ENCODE measurements around the gene UBE2M.

Gene UBE2M

GRCh38 chr19:58570770-58571574, 12.6 kb upstream of the UBE2M start:
- DNase-seq, result no peak

DNA sequence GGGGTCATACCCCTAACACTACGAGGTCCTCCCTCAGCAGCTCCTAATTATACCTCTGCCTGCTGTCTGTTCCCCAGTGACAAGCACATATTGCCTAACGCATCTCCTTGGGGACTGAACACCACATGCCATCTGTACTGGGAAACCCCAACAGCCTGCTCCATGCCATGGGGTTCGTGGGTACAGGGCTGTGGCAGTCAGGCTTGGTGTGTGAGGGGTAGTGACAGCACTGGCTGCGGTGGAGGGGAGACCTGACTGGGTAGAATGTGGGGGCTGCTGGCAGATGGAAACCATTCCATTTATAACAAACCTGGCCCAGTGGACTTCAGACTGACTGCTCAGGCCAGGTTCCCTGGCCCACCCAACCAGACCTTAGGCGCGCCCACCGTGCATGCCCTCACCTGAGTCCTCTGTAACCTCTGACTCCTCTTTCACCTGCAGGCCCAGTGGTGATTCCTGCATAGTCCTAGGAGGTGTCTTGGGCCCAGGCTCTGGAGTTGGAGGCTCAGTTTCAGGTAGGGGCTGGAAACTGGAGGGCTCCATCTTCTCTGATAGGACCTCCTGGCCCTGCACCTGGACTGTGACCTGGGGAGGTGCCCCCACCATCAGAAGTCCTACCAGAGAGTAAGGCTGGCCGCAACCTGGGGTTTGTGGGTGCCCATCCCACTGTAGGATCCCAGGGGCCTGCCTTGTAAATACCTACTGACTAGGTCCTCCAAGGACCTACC, 11.7 kb upstream of the UBE2M start:
- no peak for DNase-seq

GRCh38 chr19:58569191-58569942, 11.0 kb upstream of the UBE2M start:
- no peak for DNase-seq

- no peak for DNase-seq
These were observed 10.2 kb upstream of the UBE2M start for GRCh38 chr19:58568453-58569130.

DNA sequence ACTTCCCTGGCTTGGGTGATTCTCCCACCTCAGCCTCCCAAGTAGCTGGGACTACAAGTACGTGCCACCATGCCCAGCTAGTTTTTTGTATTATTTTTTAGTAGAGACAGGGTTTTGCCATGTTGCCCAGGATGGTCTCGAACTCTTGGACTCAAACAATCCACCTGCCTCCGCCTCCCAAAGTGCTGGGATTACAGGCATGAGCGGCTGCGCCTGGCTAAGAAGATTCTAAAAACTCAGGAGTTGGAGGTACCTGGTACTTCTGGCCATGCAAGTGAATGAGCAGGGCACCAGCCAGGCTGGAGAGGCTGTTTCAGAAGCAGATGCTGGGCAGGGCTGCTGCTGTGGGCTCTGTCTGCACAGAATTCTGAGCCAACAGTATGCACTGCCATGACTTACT, 8.6 kb upstream of the UBE2M start:
- no peak for DNase-seq

DNA sequence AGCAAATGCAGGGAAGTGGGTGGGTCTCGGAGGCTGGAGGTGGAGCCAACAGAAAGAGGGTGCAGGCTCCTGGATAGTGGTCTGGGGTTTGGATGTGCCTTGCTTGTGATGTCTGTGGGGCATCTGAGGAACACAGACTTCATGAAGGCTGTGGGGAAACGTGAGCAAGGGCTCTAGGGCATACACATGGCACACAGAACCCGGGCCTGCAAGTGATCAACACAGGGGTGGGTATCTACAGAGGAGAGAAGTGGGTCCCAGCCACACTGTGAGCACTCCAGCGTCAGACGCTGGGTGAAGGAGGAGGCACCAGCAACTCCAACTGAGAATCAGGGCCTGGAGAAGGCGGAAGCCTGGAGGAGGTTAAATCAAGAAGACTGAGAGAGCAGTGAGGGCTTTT, 5.4 kb upstream of the UBE2M start:
- no peak for DNase-seq

GRCh38 chr19:58563034-58563573, 4.7 kb upstream of the UBE2M start:
- DNase-seq, result no peak

GRCh38 chr19:58562122-58563033, 4.0 kb upstream of the UBE2M start:
- no peak for DNase-seq

DNA sequence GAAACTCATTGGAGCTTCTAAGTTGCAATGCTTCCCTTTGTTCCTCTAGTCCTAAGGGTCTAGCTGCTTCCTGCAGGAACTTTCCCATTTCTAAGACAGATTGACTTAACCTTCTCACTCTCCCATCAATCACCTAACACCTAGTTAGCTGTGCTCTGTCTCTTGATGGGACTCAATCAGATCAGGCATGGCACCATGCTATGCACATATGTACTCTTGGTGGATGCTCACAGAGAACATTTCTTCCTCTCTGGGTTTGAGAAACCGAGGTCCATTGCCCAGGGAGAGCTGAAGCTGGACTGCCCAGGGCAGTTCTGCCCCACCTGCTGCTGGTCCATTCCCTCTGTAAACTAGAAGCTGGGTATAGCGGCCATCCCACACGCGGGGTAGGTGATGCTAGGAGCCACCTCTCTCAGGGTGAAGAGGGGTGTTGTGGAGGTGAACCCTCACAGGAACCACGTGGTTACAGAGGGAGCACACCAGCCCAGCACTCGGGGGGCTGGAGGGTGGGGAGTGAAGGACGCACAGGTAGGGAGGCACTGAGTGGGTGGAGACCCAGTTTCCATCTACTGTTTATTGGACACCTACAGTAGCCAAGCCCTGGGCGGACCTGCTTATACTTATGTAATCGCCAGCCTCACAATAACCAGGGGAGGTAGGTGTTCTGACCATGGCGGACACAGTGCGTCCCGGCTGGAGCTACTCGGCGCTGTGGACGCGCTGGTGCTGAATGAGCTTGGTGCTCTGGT, 3.1 kb upstream of the UBE2M start:
- no peak for DNase-seq

- no peak for DNase-seq
These were observed 2.5 kb upstream of the UBE2M start for GRCh38 chr19:58560921-58561320.

DNA sequence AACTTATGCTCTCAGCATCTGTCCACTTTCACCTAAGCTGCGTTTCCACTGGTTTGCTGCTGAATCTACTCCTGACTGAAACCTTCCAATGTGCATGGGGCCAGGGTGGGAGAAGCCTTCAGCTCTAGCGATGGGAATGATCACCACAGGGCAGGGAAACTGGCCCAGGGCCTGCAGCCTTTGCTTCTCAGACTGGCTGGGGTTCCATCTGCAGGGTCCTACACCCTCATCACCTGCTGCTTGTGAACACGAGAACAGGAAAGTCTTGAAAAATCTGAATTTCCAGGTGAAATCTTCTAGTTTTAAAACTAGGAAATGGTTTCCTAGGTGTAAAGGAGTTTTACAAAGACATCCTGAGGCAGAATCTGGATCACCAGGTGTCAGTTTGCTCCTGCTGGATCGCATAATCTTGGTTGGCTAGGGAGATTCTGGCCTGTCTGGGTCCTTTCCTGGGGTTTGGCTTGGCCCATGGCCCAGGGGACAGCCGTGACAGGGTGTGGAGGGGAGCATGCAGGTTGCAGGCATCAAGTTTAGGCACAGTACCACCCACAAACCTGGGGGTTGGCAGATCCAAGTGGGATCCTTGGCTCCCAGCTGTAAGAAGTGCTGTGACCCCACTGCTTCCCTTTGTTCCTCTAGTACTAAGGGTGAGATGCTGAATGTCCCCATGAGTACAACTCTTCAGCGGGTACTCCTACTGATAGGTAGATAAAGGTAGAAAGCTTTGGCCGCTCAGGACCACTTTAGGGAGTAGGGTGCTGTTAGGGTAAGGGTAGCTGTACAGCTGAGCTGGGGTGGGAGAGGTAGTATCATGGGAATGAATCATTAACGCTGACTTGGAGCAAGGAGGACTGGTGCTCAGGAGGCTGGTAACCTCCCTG, 1.8 kb upstream of the UBE2M start:
- no peak for DNase-seq

DNA sequence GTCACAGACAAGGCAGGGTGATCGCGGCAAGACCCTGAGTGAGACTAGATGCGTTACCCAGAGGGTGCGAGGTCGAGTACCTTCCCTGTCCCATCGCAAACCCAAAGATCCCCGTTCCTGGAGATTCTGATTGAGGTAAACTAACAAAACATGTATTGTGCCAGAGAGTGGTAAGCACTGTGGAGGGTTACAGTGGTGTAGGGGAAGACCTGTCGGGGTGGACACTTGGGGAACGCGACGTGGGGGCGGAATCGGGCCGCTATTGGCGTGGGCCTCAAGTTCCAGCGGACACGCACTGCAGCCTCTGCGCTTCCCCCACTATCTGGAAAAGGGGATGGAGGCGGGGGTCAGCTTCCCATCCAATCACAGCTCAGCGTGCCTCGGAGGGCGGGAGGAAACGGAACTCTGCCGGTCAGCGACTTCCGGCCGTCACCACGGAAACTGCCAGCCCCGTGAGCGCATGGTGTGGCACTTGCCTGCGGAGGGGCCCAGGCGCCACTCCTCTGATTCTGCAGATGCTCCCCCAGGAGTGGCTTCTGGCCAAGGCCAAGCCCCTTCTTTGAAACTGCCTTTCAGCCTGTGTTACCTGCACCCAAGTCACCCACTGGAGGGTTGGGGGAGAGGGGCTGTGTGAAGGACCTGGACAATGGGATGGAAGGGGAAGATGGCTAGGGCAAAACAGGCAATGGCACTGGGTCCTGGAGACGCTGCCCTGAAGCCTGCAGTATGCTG, 1.0 kb upstream of the UBE2M start:
- no peak for DNase-seq

- no peak for DNase-seq
These were observed 338 bp upstream of the UBE2M start for GRCh38 chr19:58558623-58559274.

- no peak for DNase-seq
These were observed 968 bp downstream of the UBE2M start for GRCh38 chr19:58557221-58558065.

DNA sequence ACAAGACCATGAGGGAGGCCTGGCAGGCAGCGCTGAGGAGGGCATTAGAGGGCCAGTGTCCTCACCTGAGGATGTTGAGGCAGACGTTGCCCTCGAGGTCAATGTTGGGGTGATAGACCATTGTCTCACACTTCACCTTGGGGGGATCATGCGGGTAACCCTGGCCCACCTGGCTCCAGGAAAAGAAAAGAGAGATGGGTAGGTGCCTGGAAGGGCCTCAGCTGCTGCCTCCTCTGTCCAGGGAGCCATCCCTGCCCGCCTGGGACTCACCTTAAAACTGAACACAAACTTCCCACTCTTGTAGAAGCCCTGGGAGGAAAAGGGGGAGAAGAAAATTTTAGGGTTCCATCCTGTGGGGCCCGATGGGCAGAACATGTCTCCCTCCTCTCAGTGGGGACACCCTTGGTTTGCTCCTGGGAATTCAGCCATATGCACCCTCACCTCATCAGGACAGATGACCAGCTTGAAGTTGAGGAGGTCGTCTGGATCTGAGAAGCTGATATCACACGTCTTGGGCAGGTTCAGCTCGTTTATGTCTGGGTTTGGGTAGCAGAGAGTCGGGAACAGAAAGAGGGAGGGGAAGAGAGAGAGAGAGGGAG, 1.7 kb downstream of the UBE2M start:
- no peak for DNase-seq

- no peak for DNase-seq
These were observed 2.3 kb downstream of the UBE2M start for GRCh38 chr19:58555920-58556621.
